ENCODE measurements around the gene LY86.
A peak's percentile ranks its signal among the peaks of the same experiment; 100 is the strongest.

The LY86 gene

GRCh38 chr6:6588064-6588923 is at the start of gene LY86:
Gene LY86, plus strand, starts transcription at chr6:6588720. Its CDS starts 15 bp downstream, at chr6:6588735.
- Histone ChIP-seq H3K4me3 (ENCODE audit: low read length) (no peak within 1 kb of the TSS), H3K27ac (ENCODE audit: low read length) (no peak within 1 kb of the TSS), H3K9ac (ENCODE audit: low read depth, low read length) (no peak within 1 kb of the TSS), H3K4me1 (ENCODE audit: insufficient read depth, low read length) (no peaks in the 10 kb centered on the region), H3K9me3 (ENCODE audit: insufficient read depth, low read depth, low read length) (no peaks in the 10 kb centered on the region), H3K27me3 (ENCODE audit: insufficient read depth, low read length) (no peaks in the 10 kb centered on the region), H3K36me3 (ENCODE audit: insufficient read depth, low read depth, low read length) (no peaks in the 10 kb centered on the region)

- Histone ChIP-seq H3K27ac (ENCODE audit: low read length) (no peak overlapping the region), H3K4me1 (ENCODE audit: insufficient read depth, low read length) (peaks cover 7% of the 10 kb centered on the region), H3K27me3 (ENCODE audit: insufficient read depth, low read length) (no peaks in the 10 kb centered on the region; the same call in 1 of the 2 replicates), H3K9me3 (ENCODE audit: insufficient read depth, low read depth, low read length) (peaks cover 4% of the 10 kb centered on the region; the same call in 1 of the 2 replicates), H3K36me3 (ENCODE audit: insufficient read depth, low read depth, low read length) (no peaks in the 10 kb centered on the region), H3K4me3 (ENCODE audit: low read length) (no peak overlapping the region), H3K9ac (ENCODE audit: low read depth, low read length) (no peak overlapping the region)
Measured at GRCh38 chr6:6539036-6539435, 49.5 kb upstream of the LY86 start.

DNA sequence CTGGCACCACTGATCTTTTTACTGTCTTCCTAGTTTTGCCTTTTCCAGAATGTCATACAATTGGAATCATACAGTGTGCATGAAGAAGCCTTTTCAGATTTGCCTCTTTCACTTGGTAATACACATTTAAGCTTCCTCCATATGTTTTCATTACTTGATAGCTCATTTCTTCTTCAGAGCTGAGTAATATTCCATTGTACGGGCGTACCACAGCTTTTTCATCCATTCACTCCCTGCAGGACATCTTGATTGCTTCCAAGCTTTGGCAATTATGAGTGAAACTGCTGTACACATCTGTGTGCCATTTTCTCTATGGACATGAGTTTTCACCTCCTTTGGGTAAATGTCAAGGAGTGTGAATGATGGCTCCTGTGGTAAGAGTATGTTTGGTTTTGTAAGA is 46.2 kb upstream of the LY86 start:
- H3K27ac ChIP-seq (ENCODE audit: low read length) = no peak overlapping the region
- H3K9me3 ChIP-seq (ENCODE audit: insufficient read depth, low read depth, low read length) = peaks cover 4% of the 10 kb centered on the region; the same call in 1 of the 2 replicates
- peaks cover 22% of the 10 kb centered on the region for H3K27me3 ChIP-seq (ENCODE audit: insufficient read depth, low read length)
- H3K4me3 ChIP-seq (ENCODE audit: low read length) = no peak overlapping the region
- H3K36me3 ChIP-seq (ENCODE audit: insufficient read depth, low read depth, low read length) = no peaks in the 10 kb centered on the region
- H3K9ac ChIP-seq (ENCODE audit: low read depth, low read length) = no peak overlapping the region
- H3K4me1 ChIP-seq (ENCODE audit: insufficient read depth, low read length) = peaks cover 8% of the 10 kb centered on the region

DNA sequence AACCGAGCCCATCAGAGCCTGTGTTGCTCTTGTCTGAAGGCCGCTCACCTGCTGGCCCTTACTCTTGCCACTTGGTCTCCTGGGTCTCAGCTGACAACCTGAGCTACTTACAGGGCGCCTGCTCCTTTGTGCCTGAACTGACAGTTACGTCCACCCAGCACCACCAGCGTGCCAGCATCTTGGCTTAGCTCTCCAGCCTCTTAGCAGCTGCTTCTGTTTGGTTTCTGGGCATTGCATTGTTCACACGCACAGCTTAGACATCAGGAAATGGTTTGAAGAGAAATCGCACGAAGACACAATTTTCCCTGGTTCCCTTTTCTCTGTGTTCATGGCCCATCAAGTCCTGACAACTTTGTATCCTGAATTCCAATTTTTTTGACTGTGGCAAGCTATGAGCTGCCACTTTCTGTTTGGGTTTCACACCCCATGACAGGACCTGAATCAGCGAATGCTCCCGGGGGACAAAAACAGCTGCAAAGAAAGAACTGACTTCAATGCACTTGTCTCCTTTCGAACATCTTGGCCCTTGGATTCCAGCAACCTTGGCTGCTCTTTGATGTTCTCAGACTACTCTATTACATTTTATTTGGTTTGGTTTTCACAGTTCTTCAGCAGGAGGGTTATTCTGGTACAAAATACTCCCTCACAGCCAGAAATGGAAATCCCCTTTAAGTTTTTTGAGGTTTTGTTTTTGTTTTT is 45.2 kb upstream of the LY86 start:
- peaks cover 4% of the 10 kb centered on the region; the same call in 1 of the 2 replicates for H3K9me3 ChIP-seq (ENCODE audit: insufficient read depth, low read depth, low read length)
- no peak overlapping the region for H3K27ac ChIP-seq (ENCODE audit: low read length)
- H3K4me1 ChIP-seq (ENCODE audit: insufficient read depth, low read length) = peaks cover 10% of the 10 kb centered on the region
- H3K27me3 ChIP-seq (ENCODE audit: insufficient read depth, low read length) = peaks cover 22% of the 10 kb centered on the region
- H3K4me3 ChIP-seq (ENCODE audit: low read length) = no peak overlapping the region
- no peaks in the 10 kb centered on the region for H3K36me3 ChIP-seq (ENCODE audit: insufficient read depth, low read depth, low read length)
- H3K9ac ChIP-seq (ENCODE audit: low read depth, low read length) = no peak overlapping the region

GRCh38 chr6:6545616-6546317 is 42.8 kb upstream of the LY86 start:
- no peak overlapping the region for H3K27ac ChIP-seq (ENCODE audit: low read length)
- H3K27me3 ChIP-seq (ENCODE audit: insufficient read depth, low read length) = peaks cover 22% of the 10 kb centered on the region
- H3K9me3 ChIP-seq (ENCODE audit: insufficient read depth, low read depth, low read length) = peaks cover 4% of the 10 kb centered on the region; the same call in 1 of the 2 replicates
- no peaks in the 10 kb centered on the region for H3K36me3 ChIP-seq (ENCODE audit: insufficient read depth, low read depth, low read length)
- H3K9ac ChIP-seq (ENCODE audit: low read depth, low read length) = peak overlapping the region; percentile 62; the same call in 1 of the 2 replicates
- peaks cover 7% of the 10 kb centered on the region for H3K4me1 ChIP-seq (ENCODE audit: insufficient read depth, low read length)
- H3K4me3 ChIP-seq (ENCODE audit: low read length) = peak overlapping the region; percentile 78; the same call in 1 of the 2 replicates

- Histone ChIP-seq H3K36me3 (ENCODE audit: insufficient read depth, low read depth, low read length) (no peaks in the 10 kb centered on the region), H3K4me1 (ENCODE audit: insufficient read depth, low read length) (peaks cover 7% of the 10 kb centered on the region), H3K9ac (ENCODE audit: low read depth, low read length) (peak overlapping the region; percentile 62), H3K4me3 (ENCODE audit: low read length) (peak overlapping the region; percentile 78), H3K27ac (ENCODE audit: low read length) (no peak overlapping the region), H3K27me3 (ENCODE audit: insufficient read depth, low read length) (peaks cover 22% of the 10 kb centered on the region), H3K9me3 (ENCODE audit: insufficient read depth, low read depth, low read length) (peaks cover 4% of the 10 kb centered on the region; the same call in 1 of the 2 replicates)
Measured at GRCh38 chr6:6546318-6547109, 42.0 kb upstream of the LY86 start.

- Histone ChIP-seq H3K4me1 (ENCODE audit: insufficient read depth, low read length) (peaks cover 7% of the 10 kb centered on the region), H3K27ac (ENCODE audit: low read length) (no peak overlapping the region), H3K36me3 (ENCODE audit: insufficient read depth, low read depth, low read length) (no peaks in the 10 kb centered on the region), H3K4me3 (ENCODE audit: low read length) (peak overlapping the region; percentile 78), H3K9ac (ENCODE audit: low read depth, low read length) (peak overlapping the region; percentile 62; the same call in 1 of the 2 replicates), H3K27me3 (ENCODE audit: insufficient read depth, low read length) (peaks cover 22% of the 10 kb centered on the region), H3K9me3 (ENCODE audit: insufficient read depth, low read depth, low read length) (peaks cover 3% of the 10 kb centered on the region; the same call in 1 of the 2 replicates)
Measured at GRCh38 chr6:6547110-6547879, 41.2 kb upstream of the LY86 start.

- Histone ChIP-seq H3K9me3 (ENCODE audit: insufficient read depth, low read depth, low read length) (no peaks in the 10 kb centered on the region), H3K9ac (ENCODE audit: low read depth, low read length) (no peak overlapping the region), H3K4me3 (ENCODE audit: low read length) (no peak overlapping the region), H3K27me3 (ENCODE audit: insufficient read depth, low read length) (no peaks in the 10 kb centered on the region), H3K27ac (ENCODE audit: low read length) (no peak overlapping the region), H3K4me1 (ENCODE audit: insufficient read depth, low read length) (no peaks in the 10 kb centered on the region), H3K36me3 (ENCODE audit: insufficient read depth, low read depth, low read length) (no peaks in the 10 kb centered on the region)
Measured at GRCh38 chr6:6556161-6556737, 32.3 kb upstream of the LY86 start.

- Histone ChIP-seq H3K4me3 (ENCODE audit: low read length) (no peak overlapping the region), H3K4me1 (ENCODE audit: insufficient read depth, low read length) (no peaks in the 10 kb centered on the region), H3K36me3 (ENCODE audit: insufficient read depth, low read depth, low read length) (no peaks in the 10 kb centered on the region), H3K27me3 (ENCODE audit: insufficient read depth, low read length) (no peaks in the 10 kb centered on the region), H3K9ac (ENCODE audit: low read depth, low read length) (no peak overlapping the region), H3K27ac (ENCODE audit: low read length) (no peak overlapping the region), H3K9me3 (ENCODE audit: insufficient read depth, low read depth, low read length) (no peaks in the 10 kb centered on the region)
Measured at GRCh38 chr6:6556738-6557503, 31.6 kb upstream of the LY86 start.

DNA sequence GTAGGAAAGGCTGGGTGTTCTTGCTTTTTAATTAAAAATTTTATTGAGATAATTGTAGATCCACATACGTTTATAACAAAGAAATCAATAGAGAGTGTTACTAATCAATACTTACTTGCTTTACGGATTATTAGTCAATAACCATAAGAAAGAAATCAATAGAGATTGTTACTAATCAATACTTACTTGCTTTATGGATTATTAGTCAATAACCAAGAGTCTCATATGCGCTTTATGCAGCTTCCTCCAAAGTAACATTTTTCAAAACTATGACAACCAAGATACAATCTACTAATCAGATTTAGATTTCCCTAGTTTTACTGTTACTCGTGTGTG is 31.0 kb upstream of the LY86 start:
- Histone ChIP-seq H3K36me3 (ENCODE audit: insufficient read depth, low read depth, low read length) (no peaks in the 10 kb centered on the region), H3K27ac (ENCODE audit: low read length) (no peak overlapping the region), H3K4me3 (ENCODE audit: low read length) (no peak overlapping the region), H3K9me3 (ENCODE audit: insufficient read depth, low read depth, low read length) (no peaks in the 10 kb centered on the region), H3K9ac (ENCODE audit: low read depth, low read length) (no peak overlapping the region), H3K4me1 (ENCODE audit: insufficient read depth, low read length) (no peaks in the 10 kb centered on the region), H3K27me3 (ENCODE audit: insufficient read depth, low read length) (no peaks in the 10 kb centered on the region)
